GM06990 (cell line): ENCODE data around the gene TSC1.

Experiments
- DNase-seq: peaks from one replicate; pipeline ENCODE4 v3.0.0-alpha.2; 2011; ENCODE audit not compliant: insufficient read length; ENCODE audit errors: extremely low read depth
- H3K27me3 ChIP-seq: replicated peaks from 2 replicates; pipeline ENCODE4 v1.6.0; 2011; ENCODE audit warnings: low read length; ENCODE audit not compliant: control insufficient read depth, insufficient read depth
- H3K36me3 ChIP-seq: 2 replicates; pipeline ENCODE4 v1.5.1; 2011; ENCODE audit warnings: low read length; ENCODE audit not compliant: control insufficient read depth, insufficient read depth
- H3K4me3 ChIP-seq: replicated peaks from 2 replicates; pipeline ENCODE4 v1.5.1; 2011; ENCODE audit warnings: low read depth, mild to moderate bottlenecking, control low read depth, low read length
- TF ChIP-seq, protein P1 (sequence below): IDR thresholded peaks from 2 replicates; pipeline ENCODE4 v1.5.1; 2011; ENCODE audit warnings: low read length, control low read depth, mild to moderate bottlenecking, inconsistent platforms; ENCODE audit not compliant: insufficient read depth, poor library complexity, severe bottlenecking

Gene TSC1

DNA sequence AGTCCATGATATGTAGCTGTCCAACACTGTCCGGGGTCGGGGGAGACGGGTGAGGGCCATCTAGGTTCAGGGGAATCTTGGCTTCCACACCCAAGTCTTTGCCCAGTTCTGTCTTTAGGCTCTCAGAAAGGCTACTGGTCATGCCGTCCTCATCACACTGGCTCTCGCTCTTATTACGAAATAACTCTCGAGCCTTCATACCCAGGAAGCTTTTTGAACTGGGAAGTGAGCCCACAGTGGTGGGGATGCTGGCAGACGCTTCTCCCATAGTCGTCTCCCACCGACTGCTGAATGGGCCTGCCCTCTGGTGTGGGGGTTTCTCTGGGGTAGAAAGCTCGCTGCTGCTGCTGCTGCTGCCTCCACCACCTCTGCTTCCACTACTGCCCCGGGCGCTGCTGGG lies 48.2 kb downstream of the TSC1 start:
- no peak for DNase-seq
- Histone ChIP-seq H3K4me3 (no peak overlapping the region), H3K36me3 (peaks cover 29% of the 10 kb centered on the region), H3K27me3 (no peaks in the 10 kb centered on the region)
- TF ChIP-seq, protein P1, sequence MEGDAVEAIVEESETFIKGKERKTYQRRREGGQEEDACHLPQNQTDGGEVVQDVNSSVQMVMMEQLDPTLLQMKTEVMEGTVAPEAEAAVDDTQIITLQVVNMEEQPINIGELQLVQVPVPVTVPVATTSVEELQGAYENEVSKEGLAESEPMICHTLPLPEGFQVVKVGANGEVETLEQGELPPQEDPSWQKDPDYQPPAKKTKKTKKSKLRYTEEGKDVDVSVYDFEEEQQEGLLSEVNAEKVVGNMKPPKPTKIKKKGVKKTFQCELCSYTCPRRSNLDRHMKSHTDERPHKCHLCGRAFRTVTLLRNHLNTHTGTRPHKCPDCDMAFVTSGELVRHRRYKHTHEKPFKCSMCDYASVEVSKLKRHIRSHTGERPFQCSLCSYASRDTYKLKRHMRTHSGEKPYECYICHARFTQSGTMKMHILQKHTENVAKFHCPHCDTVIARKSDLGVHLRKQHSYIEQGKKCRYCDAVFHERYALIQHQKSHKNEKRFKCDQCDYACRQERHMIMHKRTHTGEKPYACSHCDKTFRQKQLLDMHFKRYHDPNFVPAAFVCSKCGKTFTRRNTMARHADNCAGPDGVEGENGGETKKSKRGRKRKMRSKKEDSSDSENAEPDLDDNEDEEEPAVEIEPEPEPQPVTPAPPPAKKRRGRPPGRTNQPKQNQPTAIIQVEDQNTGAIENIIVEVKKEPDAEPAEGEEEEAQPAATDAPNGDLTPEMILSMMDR = no peak

DNA sequence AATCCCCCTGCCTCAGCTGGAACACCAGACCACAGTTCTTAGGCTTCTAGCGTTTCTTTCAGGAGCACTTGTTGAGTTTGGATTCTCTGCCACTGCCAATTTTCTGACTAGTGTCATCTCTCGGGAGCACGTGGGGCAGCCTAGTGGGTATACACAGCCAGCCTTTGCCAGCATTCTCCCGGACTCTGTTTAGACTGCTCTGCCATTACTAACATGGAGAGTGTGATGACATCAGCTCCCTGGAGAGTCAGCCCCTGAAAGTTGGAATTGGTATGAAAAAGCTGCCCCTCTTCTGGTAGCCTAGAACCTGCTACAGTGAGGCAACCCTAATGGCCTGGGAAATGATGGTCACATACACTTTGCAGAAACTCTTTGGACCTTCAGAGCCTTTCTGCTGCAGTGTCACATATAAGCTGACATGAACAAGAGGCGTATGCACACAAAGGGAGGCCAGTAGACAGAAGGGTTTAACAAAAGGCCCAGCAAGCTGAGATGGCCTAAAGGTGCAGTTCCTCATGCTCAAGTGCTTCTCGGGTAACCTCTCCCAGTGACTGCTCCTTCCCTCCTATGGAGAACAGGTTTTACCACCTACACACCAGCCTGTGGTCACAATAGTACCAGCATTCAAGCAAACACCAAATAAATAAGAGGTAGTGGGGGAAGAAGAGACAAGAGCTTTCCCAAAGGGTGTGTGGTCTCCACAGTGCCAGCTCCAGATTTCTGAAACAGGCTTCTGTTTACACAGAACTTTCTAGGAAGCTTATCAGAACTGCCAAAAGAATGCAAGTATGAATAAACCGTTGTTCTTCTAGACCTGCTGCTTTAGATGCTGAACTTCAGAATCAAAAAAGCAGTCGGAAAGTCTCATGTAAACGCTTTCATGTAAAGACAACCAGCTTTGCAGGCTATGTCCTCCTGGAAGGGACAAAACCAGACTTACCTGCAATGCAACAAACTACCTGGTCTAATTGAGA lies 49.3 kb downstream of the TSC1 start:
- H3K27me3 ChIP-seq = no peaks in the 10 kb centered on the region
- no peak overlapping the region for H3K4me3 ChIP-seq
- DNase-seq = no peak
- peaks cover 26% of the 10 kb centered on the region for H3K36me3 ChIP-seq
- TF ChIP-seq, protein P1 = no peak

DNA sequence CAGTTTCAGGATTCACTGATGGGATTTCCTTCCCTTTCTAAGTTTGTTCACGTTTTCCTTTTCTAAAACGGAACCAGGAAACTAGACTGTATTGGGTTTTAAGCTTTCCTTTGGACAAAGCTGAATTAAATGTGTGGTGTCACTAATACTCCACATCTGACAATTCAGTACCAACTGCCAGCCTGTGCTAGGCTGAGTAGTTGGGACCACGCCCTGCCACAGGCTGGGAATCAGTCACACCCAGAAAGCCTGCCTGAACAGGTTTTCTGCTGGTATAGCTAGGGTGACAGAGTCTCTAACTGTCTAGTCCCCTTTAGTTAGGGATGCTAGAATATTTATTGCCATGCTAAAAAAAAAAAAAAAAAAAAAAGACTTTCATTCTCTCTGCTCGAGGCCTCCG lies 50.1 kb downstream of the TSC1 start:
- DNase-seq = no peak
- TF ChIP-seq, protein P1 = no peak
- Histone ChIP-seq H3K36me3 (peaks cover 23% of the 10 kb centered on the region), H3K27me3 (no peaks in the 10 kb centered on the region), H3K4me3 (no peak overlapping the region)

DNA sequence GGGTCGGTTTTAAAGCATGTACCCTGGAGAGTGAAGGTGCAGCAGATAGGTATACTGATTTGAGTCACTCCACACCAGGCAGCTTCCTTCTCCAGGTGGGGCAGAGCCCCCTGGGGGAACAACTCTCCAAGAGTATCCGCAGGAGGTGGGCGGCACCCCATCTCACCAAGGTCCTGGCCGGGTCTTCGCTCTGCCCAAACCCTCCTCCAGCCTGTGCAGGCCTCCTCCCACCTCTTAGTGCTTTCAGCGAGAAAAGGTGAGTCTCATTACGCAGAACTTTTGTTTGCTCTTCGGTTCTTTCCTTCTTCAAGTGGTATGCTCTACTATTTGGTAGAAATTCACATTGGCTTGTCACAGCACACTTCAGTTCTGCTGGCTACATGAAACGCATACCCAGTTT lies 52.0 kb downstream of the TSC1 start:
- Histone ChIP-seq H3K36me3 (peaks cover 16% of the 10 kb centered on the region), H3K4me3 (no peak overlapping the region), H3K27me3 (no peaks in the 10 kb centered on the region)
- no peak for DNase-seq
- TF ChIP-seq, protein P1 = no peak

DNA sequence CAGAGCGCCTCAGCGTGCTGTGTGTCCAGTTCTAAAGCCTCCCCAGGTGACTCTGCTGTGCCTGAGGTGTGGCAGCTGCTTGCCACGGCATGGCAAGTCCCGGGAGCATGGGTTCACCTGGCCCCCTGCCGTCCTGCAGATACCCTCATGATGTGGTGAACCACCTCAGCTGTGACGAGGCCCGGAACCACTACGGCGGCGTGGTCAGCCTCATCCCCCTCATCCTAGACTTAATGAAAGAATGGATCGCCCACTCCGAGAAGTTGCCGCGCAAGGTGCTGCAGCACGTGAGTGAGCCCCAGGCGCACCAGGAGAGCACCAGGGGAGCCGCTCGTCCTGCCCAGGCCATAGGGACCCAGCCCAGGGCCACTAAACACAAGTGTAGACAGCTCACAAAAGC lies 56.3 kb downstream of the TSC1 start:
- Histone ChIP-seq H3K36me3 (no peaks in the 10 kb centered on the region; the same call in 1 of the 2 replicates), H3K4me3 (no peak overlapping the region), H3K27me3 (no peaks in the 10 kb centered on the region)
- no peak for DNase-seq
- TF ChIP-seq, protein P1 = no peak
